Calu3 (cell line): ENCODE measurements around the gene CFAP97D1. TPM values are rescaled to one million over a fixed set of nuclear protein-coding genes. Genes with fewer than 3 reads are reported as not detected.

ENCODE experiments used
- BruUV-seq: library from RNA; stranded (reverse); fragments of 400-500 nt; replicated peaks from 2 replicates; lab custom pipeline; 2021; lab: Mats Ljungman, UMichigan
- CTCF ChIA-PET: fragments of 300-600 bp; sonication (Branson Sonifier 250); formaldehyde crosslinking; loops from one replicate; lab custom pipeline; 2022; ENCODE audit warnings: antibody characterized with exemption; lab: Charles Lee
- DNase-seq: peaks from one replicate; pipeline ENCODE4 v3.0.0; 2022
- H3K27ac Mint-ChIP-seq: one replicate; pipeline ENCODE4 v1.8.0; 2022; ENCODE audit warnings: mixed read lengths; ENCODE audit not compliant: unreplicated experiment
- H3K27me3 Mint-ChIP-seq: one replicate; pipeline ENCODE4 v1.8.0; 2022; ENCODE audit warnings: mixed read lengths; ENCODE audit not compliant: unreplicated experiment
- H3K36me3 Mint-ChIP-seq: one replicate; pipeline ENCODE4 v1.8.0; 2022; ENCODE audit warnings: mild to moderate bottlenecking, moderate library complexity, mixed read lengths; ENCODE audit not compliant: insufficient read depth, unreplicated experiment
- H3K4me1 Mint-ChIP-seq: one replicate; pipeline ENCODE4 v1.8.0; 2022; ENCODE audit warnings: mild to moderate bottlenecking, low read depth, mixed read lengths; ENCODE audit not compliant: unreplicated experiment
- H3K4me3 Mint-ChIP-seq: one replicate; pipeline ENCODE4 v1.8.0; 2022; ENCODE audit warnings: mild to moderate bottlenecking, low read depth, moderate library complexity, mixed read lengths; ENCODE audit not compliant: unreplicated experiment
- H3K9me3 Mint-ChIP-seq: one replicate; pipeline ENCODE4 v1.8.0; 2022; ENCODE audit warnings: low read depth, mixed read lengths; ENCODE audit not compliant: unreplicated experiment
- intact Hi-C: fragments of 100-400 bp; cut with micrococcal nuclease; formaldehyde crosslinking; loops from one replicate; pipeline ENCODE4 v1.10.0; 2022; ENCODE audit not compliant: unreplicated experiment
- total RNA-seq: library from RNA; stranded (reverse); gene quantifications from 2 replicates; pipeline ENCODE4 v1.2.3, GENCODE V29; 2022
- TF ChIP-seq, protein P1 (sequence below): fragments of 200-600 bp; IDR thresholded peaks from one replicate; pipeline ENCODE4 v1.8.0; 2022; ENCODE audit warnings: antibody characterized with exemption; ENCODE audit not compliant: unreplicated experiment

CFAP97D1 gene
- total RNA-seq, 1 experiment from 2014 or later = not detected

DNA sequence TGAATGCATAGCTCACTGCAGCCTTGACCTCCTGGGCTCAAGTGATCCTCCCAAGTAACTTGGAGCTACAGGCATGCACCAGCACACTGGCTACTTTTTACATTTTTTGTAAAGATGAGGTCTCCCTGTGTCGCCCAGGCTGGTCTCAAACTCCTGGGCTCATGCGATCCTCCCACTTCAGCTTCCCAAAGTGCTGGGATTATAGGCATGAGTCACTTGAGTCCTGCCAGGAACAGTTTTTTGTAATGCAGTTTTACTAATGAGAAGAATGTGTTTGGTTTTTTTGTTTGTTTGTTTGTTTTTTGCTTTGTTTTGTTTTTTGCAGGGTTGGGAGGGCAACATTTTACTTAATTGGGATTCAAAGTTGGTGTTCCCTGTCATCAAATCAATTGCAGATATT lies 43.8 kb upstream of the CFAP97D1 start:
- H3K4me1 Mint-ChIP-seq = no peaks in the 10 kb centered on the region
- CTCF ChIA-PET = no interaction called here

DNA sequence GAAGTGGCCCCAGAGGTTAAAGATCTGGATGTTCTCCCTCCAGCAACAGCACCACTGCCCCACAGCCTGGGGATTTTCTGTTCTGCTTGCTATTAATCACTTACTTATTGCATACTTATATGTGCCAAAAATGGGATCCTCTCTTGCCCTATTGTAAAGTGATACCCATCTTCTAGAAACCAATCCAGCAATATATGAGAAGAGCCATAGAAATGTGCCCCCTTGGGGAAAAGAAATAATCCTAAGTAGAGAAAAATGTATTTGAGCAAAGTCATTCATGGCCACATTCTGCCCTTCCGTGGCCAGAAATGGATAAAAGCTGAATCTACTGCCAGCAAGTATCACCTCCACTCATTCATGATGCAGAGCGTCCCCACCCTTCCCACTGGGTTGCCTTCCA lies 42.5 kb upstream of the CFAP97D1 start:
- CTCF ChIA-PET = interaction anchor here (0.6 kb wide), 1 partner anchor 493 kb away, joined by 11 read pairs; no protein-coding TSS in a partner anchor
- peaks cover 4% of the 10 kb centered on the region for H3K9me3 Mint-ChIP-seq
- TF ChIP-seq, protein P1, sequence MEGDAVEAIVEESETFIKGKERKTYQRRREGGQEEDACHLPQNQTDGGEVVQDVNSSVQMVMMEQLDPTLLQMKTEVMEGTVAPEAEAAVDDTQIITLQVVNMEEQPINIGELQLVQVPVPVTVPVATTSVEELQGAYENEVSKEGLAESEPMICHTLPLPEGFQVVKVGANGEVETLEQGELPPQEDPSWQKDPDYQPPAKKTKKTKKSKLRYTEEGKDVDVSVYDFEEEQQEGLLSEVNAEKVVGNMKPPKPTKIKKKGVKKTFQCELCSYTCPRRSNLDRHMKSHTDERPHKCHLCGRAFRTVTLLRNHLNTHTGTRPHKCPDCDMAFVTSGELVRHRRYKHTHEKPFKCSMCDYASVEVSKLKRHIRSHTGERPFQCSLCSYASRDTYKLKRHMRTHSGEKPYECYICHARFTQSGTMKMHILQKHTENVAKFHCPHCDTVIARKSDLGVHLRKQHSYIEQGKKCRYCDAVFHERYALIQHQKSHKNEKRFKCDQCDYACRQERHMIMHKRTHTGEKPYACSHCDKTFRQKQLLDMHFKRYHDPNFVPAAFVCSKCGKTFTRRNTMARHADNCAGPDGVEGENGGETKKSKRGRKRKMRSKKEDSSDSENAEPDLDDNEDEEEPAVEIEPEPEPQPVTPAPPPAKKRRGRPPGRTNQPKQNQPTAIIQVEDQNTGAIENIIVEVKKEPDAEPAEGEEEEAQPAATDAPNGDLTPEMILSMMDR = no peak
- H3K4me1 Mint-ChIP-seq = no peaks in the 10 kb centered on the region
- no peak overlapping the region for H3K27ac Mint-ChIP-seq
- no peaks in the 10 kb centered on the region for H3K36me3 Mint-ChIP-seq
- no TSS peak for BruUV-seq
- no peak overlapping the region for H3K4me3 Mint-ChIP-seq
- DNase-seq = no peak
- peaks cover 54% of the 10 kb centered on the region for H3K27me3 Mint-ChIP-seq
- intact Hi-C loops = no loop called here

More for the DNA sequence above, 43.8 kb upstream of the CFAP97D1 start:
- no peaks in the 10 kb centered on the region for H3K9me3 Mint-ChIP-seq
- H3K27ac Mint-ChIP-seq = no peak overlapping the region
- intact Hi-C loops = no loop called here
- H3K36me3 Mint-ChIP-seq = no peaks in the 10 kb centered on the region
- no peak for DNase-seq
- no peak overlapping the region for H3K4me3 Mint-ChIP-seq
- H3K27me3 Mint-ChIP-seq = peaks cover 47% of the 10 kb centered on the region
- no TSS peak for BruUV-seq
- TF ChIP-seq, protein P1 = no peak

DNA sequence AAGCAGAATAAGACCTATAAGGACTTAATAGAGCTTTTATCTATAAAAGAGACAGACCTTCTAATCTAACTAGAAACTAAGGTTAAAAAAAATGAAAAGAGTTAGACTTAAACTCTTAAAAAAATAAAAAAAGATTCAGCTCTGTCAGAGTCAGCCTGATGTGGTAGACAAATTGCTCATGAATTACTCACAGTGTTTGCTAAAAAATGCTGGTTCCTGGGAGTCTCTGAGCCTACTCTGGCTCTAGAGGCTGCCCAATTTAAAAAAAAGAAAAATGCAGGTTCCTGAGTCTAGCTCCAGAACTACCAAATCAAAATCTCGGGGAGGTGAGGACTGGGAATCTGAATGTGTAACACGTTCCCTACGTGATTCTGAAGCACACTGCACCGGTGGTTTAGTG lies 39.7 kb upstream of the CFAP97D1 start:
- intact Hi-C loops = no loop called here

DNA sequence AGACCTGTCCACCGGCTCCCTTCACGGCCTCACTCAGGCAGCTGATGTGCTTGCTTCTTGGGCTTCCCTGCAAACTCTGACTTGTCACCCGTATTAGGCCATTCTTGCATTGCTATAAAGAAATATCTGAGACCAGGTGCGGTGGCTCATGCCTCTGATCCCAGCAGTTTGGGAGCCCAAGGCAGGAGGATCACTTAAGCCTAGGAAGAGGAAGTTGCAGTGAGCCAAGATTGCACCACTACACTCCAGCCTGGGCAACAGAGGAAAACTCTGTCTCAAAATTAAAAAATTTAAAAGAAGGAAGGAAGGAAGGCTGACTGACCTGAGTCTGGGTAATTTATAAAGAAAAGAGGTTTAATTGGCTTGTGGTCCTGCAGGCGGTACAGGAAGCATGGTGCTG lies 38.6 kb upstream of the CFAP97D1 start:
- DNase-seq = no peak
- Mint-ChIP-seq H3K27me3 (peaks cover 78% of the 10 kb centered on the region), H3K27ac (no peak overlapping the region), H3K4me1 (no peaks in the 10 kb centered on the region), H3K9me3 (peaks cover 4% of the 10 kb centered on the region), H3K4me3 (no peak overlapping the region), H3K36me3 (no peaks in the 10 kb centered on the region)
- intact Hi-C loops = no loop called here
- CTCF ChIA-PET = no interaction called here
- BruUV-seq = no TSS peak
- TF ChIP-seq, protein P1 = no peak

More for the DNA sequence above, 39.7 kb upstream of the CFAP97D1 start:
- H3K9me3 Mint-ChIP-seq = peaks cover 4% of the 10 kb centered on the region
- DNase-seq = no peak
- H3K4me1 Mint-ChIP-seq = no peaks in the 10 kb centered on the region
- BruUV-seq = no TSS peak
- TF ChIP-seq, protein P1 = no peak
- no peak overlapping the region for H3K27ac Mint-ChIP-seq
- CTCF ChIA-PET = interaction anchor here (0.6 kb wide), 1 partner anchor 276 kb away, joined by 3 read pairs; no protein-coding TSS in a partner anchor
- no peaks in the 10 kb centered on the region for H3K36me3 Mint-ChIP-seq
- peaks cover 71% of the 10 kb centered on the region for H3K27me3 Mint-ChIP-seq
- H3K4me3 Mint-ChIP-seq = no peak overlapping the region
